ENCODE measurements around the gene TPH2. TPM values are rescaled to one million over a fixed set of nuclear protein-coding genes. Genes with fewer than 3 reads are reported as not detected.

Gene TPH2
- total RNA-seq, 2 donors from 2014 or later, result not detected

DNA sequence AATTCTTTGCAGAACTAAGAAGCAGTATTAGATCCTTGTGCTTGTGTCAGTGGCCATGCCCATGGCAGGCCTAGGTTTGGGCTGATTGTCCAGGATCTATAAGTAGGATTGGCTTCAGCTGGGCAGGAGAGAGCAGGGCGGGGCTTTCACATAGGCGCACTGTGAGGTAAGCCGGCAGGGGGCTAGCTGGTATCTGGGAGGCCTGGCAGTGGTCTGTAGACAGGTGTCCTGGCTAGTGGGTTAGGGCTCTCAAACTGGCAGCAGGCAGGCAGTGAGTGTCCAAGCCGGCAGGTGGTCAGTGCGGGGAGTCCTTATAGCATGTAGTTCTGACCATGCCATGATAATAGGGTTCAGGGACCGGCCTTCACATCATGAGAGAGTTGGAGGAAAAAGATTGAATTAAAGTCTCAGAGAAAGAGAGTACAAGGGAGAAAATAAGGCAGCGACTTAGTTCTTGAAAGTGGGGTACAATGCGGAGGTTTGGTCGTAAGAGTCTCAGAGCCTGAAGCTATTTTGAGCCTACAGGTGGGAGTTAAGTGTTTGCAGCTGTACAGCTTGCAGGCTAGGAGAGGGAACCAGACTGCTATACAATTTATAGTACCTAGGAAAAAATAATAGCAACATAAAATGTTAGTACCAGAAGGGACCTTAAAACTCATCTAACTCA lies 137.4 kb downstream of the TPH2 start:
- no peak overlapping the region for H3K4me3 ChIP-seq
- ATAC-seq (ENCODE audit: insufficient number of reproducible peaks, low FRiP score, low read depth) (no peak), DNase-seq (ENCODE audit: low spot score) (no peak)
- TF ChIP-seq, protein P1, sequence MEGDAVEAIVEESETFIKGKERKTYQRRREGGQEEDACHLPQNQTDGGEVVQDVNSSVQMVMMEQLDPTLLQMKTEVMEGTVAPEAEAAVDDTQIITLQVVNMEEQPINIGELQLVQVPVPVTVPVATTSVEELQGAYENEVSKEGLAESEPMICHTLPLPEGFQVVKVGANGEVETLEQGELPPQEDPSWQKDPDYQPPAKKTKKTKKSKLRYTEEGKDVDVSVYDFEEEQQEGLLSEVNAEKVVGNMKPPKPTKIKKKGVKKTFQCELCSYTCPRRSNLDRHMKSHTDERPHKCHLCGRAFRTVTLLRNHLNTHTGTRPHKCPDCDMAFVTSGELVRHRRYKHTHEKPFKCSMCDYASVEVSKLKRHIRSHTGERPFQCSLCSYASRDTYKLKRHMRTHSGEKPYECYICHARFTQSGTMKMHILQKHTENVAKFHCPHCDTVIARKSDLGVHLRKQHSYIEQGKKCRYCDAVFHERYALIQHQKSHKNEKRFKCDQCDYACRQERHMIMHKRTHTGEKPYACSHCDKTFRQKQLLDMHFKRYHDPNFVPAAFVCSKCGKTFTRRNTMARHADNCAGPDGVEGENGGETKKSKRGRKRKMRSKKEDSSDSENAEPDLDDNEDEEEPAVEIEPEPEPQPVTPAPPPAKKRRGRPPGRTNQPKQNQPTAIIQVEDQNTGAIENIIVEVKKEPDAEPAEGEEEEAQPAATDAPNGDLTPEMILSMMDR (IDR thresholded peaks at IDR 0.05), result no peak
- H3K27ac ChIP-seq, result no peak overlapping the region
- H3K4me1 ChIP-seq (ENCODE audit: control insufficient read depth in 1 of 2, low read depth in 2 of 2), result peaks cover 0 to 6% of the 10 kb centered on the region in 2 donors
- no peaks in the 10 kb centered on the region for H3K27me3 ChIP-seq (replicated peaks; ENCODE audit: insufficient read depth)
- no peaks in the 10 kb centered on the region for H3K36me3 ChIP-seq
- no peaks in the 10 kb centered on the region for H3K9me3 ChIP-seq

DNA sequence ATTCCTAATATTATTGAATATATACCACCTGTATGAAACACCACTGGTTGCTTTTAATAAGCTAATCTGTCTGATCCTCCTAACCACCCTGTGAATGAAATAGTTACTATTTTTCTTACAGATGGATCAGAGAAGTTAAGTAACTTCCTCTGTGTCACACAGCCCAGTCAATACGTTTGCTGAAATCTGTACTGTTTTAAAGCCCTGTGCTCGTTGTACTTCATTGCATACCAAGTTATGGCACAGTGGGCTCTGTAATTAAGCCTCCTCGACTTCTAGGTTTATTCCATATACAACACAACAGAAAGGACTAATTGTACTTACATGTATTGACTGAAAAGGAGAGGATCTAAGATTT lies 137.9 kb downstream of the TPH2 start:
- Histone ChIP-seq H3K27ac (no peak overlapping the region), H3K36me3 (no peaks in the 10 kb centered on the region), H3K4me1 (ENCODE audit: control insufficient read depth in 1 of 2, low read depth in 2 of 2) (peaks cover 0 to 6% of the 10 kb centered on the region in 2 donors), H3K27me3 (replicated peaks; ENCODE audit: insufficient read depth) (no peaks in the 10 kb centered on the region), H3K4me3 (no peak overlapping the region), H3K9me3 (no peaks in the 10 kb centered on the region)
- no peak for DNase-seq (ENCODE audit: low spot score)
- no peak for ATAC-seq (ENCODE audit: insufficient number of reproducible peaks, low FRiP score, low read depth)
- TF ChIP-seq, protein P1 (IDR thresholded peaks at IDR 0.05), result no peak

DNA sequence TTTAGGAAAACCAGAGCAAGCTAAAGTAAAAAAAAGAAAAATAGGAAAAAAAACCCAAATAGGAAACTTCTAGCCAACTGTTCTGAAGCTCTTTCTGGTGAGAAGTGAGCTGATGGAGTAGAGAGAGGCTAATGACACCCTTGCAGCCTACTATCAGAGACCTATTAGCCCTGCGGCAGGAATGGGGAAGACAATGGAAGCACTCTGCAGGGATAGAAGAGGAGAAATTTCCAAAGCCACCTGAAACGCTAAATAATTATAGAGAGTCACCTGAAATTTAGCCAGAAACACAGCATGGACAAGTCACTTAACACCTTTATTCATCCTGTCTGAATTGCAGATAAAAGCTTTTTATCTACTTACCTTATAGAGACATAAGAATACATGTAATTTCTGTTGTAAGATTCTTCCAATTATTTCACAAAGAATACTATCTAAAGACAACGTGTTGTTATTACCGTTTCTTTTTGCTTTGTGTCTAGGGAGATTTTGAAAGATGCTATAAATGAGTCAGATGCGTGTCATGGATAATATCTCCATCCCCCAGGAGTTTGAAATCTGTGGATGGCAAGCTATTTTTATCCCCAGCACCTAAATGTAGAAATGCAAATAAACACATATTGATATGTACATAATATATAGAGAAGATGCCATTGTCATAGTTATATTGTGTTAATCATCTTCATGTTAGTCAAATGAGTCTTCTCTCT lies 138.6 kb downstream of the TPH2 start:
- DNase-seq (ENCODE audit: low spot score), result no peak
- Histone ChIP-seq H3K36me3 (no peaks in the 10 kb centered on the region), H3K4me3 (no peak overlapping the region), H3K9me3 (no peaks in the 10 kb centered on the region), H3K27ac (no peak overlapping the region), H3K27me3 (replicated peaks; ENCODE audit: insufficient read depth) (no peaks in the 10 kb centered on the region), H3K4me1 (ENCODE audit: control insufficient read depth in 1 of 2, low read depth in 2 of 2) (peaks cover 0 to 6% of the 10 kb centered on the region in 2 donors)
- TF ChIP-seq, protein P1 (IDR thresholded peaks at IDR 0.05), result no peak
- ATAC-seq (ENCODE audit: insufficient number of reproducible peaks, low FRiP score, low read depth), result no peak

DNA sequence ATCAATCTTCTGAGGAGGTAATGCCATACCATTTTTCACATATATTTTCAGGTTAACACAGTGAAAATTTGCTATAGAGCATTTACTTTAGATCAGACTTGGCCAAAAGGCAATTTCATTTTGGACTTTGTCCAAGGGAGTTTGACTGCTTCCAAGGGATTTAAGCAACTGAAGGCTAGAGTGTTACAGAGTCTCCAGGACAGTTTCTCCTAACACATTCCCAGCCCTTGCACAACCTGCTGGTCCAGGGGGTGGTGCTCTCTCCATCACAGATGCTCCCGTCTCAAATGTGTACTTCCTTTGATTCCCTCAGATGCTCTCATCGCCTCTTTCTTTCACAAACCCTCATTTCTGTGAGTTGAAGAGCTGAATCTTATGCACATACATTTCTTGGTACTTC lies 143.1 kb downstream of the TPH2 start:
- no peak overlapping the region for H3K4me3 ChIP-seq
- no peaks in the 10 kb centered on the region for H3K36me3 ChIP-seq
- DNase-seq (ENCODE audit: low spot score), result no peak
- TF ChIP-seq, protein P1 (IDR thresholded peaks at IDR 0.05), result no peak
- no peaks in the 10 kb centered on the region for H3K4me1 ChIP-seq (ENCODE audit: control insufficient read depth in 1 of 2, low read depth in 2 of 2)
- H3K9me3 ChIP-seq, result no peaks in the 10 kb centered on the region
- no peak overlapping the region for H3K27ac ChIP-seq
- no peak for ATAC-seq (ENCODE audit: insufficient number of reproducible peaks, low FRiP score, low read depth)
- H3K27me3 ChIP-seq (replicated peaks; ENCODE audit: insufficient read depth), result no peaks in the 10 kb centered on the region

Other genes with a start within 250 kb of the TPH2 start
- 10 to 100 TPM; 15.7 to 56.4 TPM for gene RAB21, start 184.0 kb upstream of the TPH2 start, total RNA-seq
- gene TBC1D15, start 99.1 kb upstream of the TPH2 start, total RNA-seq, result 10 to 100 TPM; 22.5 to 66.7 TPM